Measurements from ENCODE around the gene RSPH9.

- TF ChIP-seq, protein P1, sequence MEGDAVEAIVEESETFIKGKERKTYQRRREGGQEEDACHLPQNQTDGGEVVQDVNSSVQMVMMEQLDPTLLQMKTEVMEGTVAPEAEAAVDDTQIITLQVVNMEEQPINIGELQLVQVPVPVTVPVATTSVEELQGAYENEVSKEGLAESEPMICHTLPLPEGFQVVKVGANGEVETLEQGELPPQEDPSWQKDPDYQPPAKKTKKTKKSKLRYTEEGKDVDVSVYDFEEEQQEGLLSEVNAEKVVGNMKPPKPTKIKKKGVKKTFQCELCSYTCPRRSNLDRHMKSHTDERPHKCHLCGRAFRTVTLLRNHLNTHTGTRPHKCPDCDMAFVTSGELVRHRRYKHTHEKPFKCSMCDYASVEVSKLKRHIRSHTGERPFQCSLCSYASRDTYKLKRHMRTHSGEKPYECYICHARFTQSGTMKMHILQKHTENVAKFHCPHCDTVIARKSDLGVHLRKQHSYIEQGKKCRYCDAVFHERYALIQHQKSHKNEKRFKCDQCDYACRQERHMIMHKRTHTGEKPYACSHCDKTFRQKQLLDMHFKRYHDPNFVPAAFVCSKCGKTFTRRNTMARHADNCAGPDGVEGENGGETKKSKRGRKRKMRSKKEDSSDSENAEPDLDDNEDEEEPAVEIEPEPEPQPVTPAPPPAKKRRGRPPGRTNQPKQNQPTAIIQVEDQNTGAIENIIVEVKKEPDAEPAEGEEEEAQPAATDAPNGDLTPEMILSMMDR (conservative IDR thresholded peaks at IDR 0.05; ENCODE audit: low read depth, low read length) = no peak
- TF ChIP-seq EZH2phosphoT487 (IDR thresholded peaks at IDR 0.05; ENCODE audit: borderline replicate concordance, low read length) (no peak), EZH2 (IDR thresholded peaks at IDR 0.05; ENCODE audit: low read length, unreplicated experiment) (no peak)
Observed at GRCh38 chr6:43710576-43710975, 65.7 kb downstream of the RSPH9 start.

All from PC-3 (cell line).